D341Med (cell line): ENCODE measurements around the gene SPRED1.
"Not testable (repeated sequence)": the region's sequence is repeated elsewhere in the genome, so short reads cannot be mapped to it uniquely, and the experiment has no call there.

Experiments used
- DNase-seq: peaks from one replicate; pipeline ENCODE4 v3.0.0; 2012; ENCODE audit warnings: low spot score

Gene SPRED1

GRCh38 chr15:38231436-38231835 lies 21.2 kb upstream of the SPRED1 start:
- DNase-seq, result no peak

GRCh38 chr15:38237021-38237420 lies 15.6 kb upstream of the SPRED1 start:
- not testable (repeated sequence) for DNase-seq

GRCh38 chr15:38238311-38238710 lies 14.3 kb upstream of the SPRED1 start:
- no peak for DNase-seq

- no peak for DNase-seq
Observed at GRCh38 chr15:38242055-38242454, 10.6 kb upstream of the SPRED1 start.

GRCh38 chr15:38243278-38244055 lies 9.2 kb upstream of the SPRED1 start:
- DNase-seq, result no peak

- DNase-seq, result no peak
Observed at GRCh38 chr15:38247336-38247735, 5.3 kb upstream of the SPRED1 start.

- no peak for DNase-seq
Observed at GRCh38 chr15:38253351-38253781, 730 bp downstream of the SPRED1 start.

- peak; percentile 52 for DNase-seq
Observed at GRCh38 chr15:38254051-38254883, 1.6 kb downstream of the SPRED1 start.

GRCh38 chr15:38255690-38256089 lies 3.1 kb downstream of the SPRED1 start:
- no peak for DNase-seq

- DNase-seq, result no peak
Observed at GRCh38 chr15:38257676-38258075, 5.0 kb downstream of the SPRED1 start.

- DNase-seq, result no peak
Observed at GRCh38 chr15:38259134-38259533, 6.5 kb downstream of the SPRED1 start.

- DNase-seq, result no peak
Observed at GRCh38 chr15:38260077-38260476, 7.4 kb downstream of the SPRED1 start.

GRCh38 chr15:38263251-38263650 lies 10.6 kb downstream of the SPRED1 start:
- DNase-seq, result no peak

GRCh38 chr15:38263996-38264395 lies 11.4 kb downstream of the SPRED1 start:
- no peak for DNase-seq

GRCh38 chr15:38266247-38266986 lies 13.8 kb downstream of the SPRED1 start:
- DNase-seq, result no peak

GRCh38 chr15:38267421-38268022 lies 14.9 kb downstream of the SPRED1 start:
- no peak for DNase-seq

- DNase-seq, result no peak
Observed at GRCh38 chr15:38271144-38271543, 18.5 kb downstream of the SPRED1 start.

GRCh38 chr15:38271895-38272294 lies 19.3 kb downstream of the SPRED1 start:
- no peak for DNase-seq

GRCh38 chr15:38272431-38272830 lies 19.8 kb downstream of the SPRED1 start:
- not testable (repeated sequence) for DNase-seq

GRCh38 chr15:38274135-38274534 lies 21.5 kb downstream of the SPRED1 start:
- DNase-seq, result no peak

- DNase-seq, result no peak
Observed at GRCh38 chr15:38275959-38276358, 23.3 kb downstream of the SPRED1 start.

GRCh38 chr15:38277281-38277680 lies 24.6 kb downstream of the SPRED1 start:
- DNase-seq, result not testable (repeated sequence)
